GM13977 (cell line): ENCODE data around the gene ZNF688.

Source experiments
- DNase-seq: peaks from one replicate; pipeline ENCODE4 v3.0.0; 2012; ENCODE audit warnings: low spot score
- in situ Hi-C: fragments of 300-500 bp; cut with MboI; formaldehyde crosslinking; loops from one replicate; pipeline ENCODE4 v1.12.0; 2022; ENCODE audit warnings: low sequenced_read_pairs, low pct_unique_long_range_greater_than_20kb, mixed read lengths, inconsistent platforms; ENCODE audit not compliant: unreplicated experiment
- TF ChIP-seq, protein P1 (sequence below): IDR thresholded peaks from 2 replicates; pipeline ENCODE4 v1.5.1; 2012; ENCODE audit warnings: mild to moderate bottlenecking, control low read depth; ENCODE audit not compliant: insufficient read depth; ENCODE audit errors: extremely low read depth, missing control alignments

The ZNF688 gene

DNA sequence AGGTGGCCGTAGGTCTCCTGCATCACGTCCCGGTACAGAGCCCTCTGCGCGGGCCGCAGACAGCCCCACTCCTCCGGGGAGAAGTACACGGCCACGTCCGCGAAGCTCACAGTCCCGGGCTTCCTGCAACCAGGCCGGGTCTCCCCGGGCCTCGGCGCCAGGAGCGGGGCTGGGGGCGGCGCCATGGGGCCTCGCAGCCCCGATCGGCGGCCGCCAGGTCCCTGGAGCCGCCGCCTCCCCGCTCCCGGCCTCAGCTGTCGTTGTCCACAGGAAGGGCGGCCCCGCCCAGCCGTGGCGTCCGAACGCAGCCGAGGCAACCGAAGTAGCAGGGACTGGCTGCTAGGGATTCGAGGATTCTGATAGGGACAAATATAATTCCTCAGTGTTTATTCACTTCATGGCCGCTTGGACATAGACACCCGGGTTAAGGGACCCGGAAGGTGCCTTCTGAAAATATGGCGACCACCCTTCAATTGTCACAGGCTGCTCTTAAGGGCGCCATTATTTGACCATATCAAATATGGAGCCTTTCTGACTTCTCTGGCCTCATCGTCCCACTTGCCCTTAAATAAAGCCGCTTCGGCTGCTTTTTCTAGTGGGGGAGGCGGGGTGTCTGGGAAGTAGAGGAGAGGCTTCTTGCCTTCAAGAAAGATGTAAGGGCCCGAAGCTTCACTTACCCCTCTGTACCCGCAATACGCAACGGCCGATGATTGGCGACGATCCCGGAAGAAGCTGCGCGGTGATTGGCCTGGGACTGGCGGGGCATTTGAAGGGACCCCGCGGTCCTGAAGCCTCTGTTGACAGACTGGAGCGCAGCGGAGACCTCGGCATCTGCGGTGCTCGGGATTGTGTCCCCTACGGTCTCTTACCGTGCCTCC, at the start of gene ZNF688:
Gene ZNF688 (minus strand): TSS at position 270 of the 878 bp plus-strand sequence. CDS start 85 bp downstream, at position 185.
- TF ChIP-seq, protein P1, sequence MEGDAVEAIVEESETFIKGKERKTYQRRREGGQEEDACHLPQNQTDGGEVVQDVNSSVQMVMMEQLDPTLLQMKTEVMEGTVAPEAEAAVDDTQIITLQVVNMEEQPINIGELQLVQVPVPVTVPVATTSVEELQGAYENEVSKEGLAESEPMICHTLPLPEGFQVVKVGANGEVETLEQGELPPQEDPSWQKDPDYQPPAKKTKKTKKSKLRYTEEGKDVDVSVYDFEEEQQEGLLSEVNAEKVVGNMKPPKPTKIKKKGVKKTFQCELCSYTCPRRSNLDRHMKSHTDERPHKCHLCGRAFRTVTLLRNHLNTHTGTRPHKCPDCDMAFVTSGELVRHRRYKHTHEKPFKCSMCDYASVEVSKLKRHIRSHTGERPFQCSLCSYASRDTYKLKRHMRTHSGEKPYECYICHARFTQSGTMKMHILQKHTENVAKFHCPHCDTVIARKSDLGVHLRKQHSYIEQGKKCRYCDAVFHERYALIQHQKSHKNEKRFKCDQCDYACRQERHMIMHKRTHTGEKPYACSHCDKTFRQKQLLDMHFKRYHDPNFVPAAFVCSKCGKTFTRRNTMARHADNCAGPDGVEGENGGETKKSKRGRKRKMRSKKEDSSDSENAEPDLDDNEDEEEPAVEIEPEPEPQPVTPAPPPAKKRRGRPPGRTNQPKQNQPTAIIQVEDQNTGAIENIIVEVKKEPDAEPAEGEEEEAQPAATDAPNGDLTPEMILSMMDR, result no peak
- in situ Hi-C loops, result no loop called here
- peak; percentile 96 for DNase-seq

DNA sequence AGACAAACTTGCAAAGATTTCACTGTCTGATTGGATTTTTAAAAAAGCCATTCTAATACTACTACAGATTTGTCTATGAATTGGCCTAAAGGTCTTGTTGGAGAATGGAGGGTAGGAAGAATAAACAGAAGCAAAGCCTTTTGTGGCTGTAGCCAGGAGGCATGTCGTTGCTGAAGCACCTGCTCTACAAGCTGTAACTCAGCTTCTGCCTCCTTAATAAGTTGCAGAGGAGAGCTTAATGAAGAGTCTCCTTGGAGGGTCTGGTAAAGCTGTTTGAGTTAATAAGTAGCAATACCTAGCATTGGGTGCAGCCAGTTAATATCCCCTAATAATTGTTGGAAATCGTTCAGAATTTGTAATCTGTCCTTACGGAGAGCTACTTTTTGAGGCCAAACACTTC, 48.7 kb upstream of the ZNF688 start:
- in situ Hi-C loops, result loop anchor here (25.0 kb wide), 1 partner anchor 508 kb away; the partner anchor contains the start of genes GDPD3 and MAPK3
- no peak for DNase-seq
- TF ChIP-seq, protein P1, result no peak

DNA sequence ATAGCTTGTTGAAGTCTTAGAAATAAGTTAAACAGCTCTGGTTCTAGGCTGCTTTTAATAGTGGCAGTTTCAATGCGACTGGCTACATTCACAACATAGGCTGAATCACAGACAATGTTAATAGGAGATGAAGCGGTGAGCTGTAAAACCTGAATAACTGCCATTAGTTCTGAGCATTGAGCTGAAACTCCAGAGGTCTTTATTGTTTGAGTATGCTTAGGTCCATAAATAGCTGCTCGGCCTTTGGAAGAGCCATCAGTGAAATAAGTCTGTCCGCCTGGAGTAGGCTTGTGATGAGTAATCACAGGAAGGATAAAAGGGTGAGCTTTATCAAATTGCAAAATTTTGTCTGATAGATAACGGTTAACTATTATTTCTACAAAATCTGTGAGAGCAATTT, 48.1 kb upstream of the ZNF688 start:
- TF ChIP-seq, protein P1, result no peak
- no peak for DNase-seq
- in situ Hi-C loops, result loop anchor here (25.0 kb wide), 1 partner anchor 507 kb away; the partner anchor contains the start of genes GDPD3 and MAPK3

DNA sequence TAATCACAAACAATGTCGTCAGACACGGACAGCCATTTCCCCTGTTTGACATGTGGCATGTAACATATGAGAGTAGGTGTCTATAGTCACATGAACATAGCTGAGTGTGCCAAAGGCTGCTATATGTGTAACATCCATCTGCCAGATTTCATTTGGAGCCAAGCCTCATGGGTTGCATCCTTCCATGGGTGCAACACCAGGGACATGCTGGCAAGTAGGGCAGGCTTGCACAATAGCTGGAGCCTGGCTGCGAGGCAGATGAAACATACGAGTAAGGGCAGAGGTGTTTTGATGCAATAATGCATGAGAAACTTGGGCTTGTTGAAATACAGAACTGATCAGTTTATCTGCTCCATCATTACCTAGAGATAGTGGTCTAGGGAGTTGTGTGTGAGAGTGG, 47.7 kb upstream of the ZNF688 start:
- in situ Hi-C loops, result loop anchor here (25.0 kb wide), 1 partner anchor 507 kb away; the partner anchor contains the start of genes GDPD3 and MAPK3
- DNase-seq, result no peak
- TF ChIP-seq, protein P1, result no peak

DNA sequence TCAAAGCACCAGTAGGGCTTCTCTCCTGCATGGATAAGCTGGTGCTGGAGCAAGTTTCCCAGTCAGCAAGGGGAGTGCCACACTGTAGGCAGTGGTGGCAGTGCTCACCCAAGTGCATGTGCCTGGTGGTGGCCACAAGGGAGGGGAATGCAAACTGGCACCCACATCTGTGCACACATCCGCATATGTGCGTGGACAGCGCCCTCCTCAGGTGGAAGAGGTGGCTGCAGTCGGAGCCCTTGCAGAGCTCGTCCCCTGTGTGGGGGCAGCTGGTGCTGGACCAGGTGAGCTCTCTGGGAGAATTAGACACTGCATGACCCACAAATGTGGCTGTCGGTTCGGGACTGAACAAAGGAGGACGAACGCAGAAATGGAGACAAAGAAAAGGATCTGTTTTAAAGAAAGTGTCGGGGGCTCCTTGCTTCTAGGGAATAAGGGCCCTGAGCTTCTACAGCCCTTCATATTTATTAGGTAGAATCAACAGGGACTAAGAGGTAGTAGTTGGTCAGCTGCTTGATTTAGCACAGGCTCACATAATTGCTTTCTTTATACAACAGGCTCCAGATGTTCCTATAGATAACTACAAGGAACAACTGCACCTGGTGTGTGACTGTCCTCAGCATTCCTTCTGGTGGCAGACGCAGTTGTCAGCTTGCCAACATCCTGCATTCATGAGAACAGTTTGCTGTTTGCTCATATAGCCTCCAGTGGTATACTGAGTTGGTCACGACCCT, 44.0 kb upstream of the ZNF688 start:
- in situ Hi-C loops, result loop anchor here (25.0 kb wide), 1 partner anchor 503 kb away; the partner anchor contains the start of genes GDPD3 and MAPK3
- TF ChIP-seq, protein P1, result peak; percentile 78
- DNase-seq, result peak; percentile 48
